NCI-H146 treated with DMSO at 0.1 percent for 48 hours (cell line): Measurements from ENCODE around the gene CDH11.

ENCODE experiments used
- DNase-seq: peaks from one replicate; lab custom pipeline; 2025; ENCODE audit not compliant: unreplicated experiment; lab: John Stamatoyannopoulos, UW

CDH11 gene

GRCh38 chr16:64982581-64982980 is 139.3 kb downstream of the CDH11 start:
- DNase-seq: no peak

- DNase-seq: no peak
Observed at GRCh38 chr16:64981568-64982281, 140.1 kb downstream of the CDH11 start.

- DNase-seq: no peak
Observed at GRCh38 chr16:64977206-64977920, 144.5 kb downstream of the CDH11 start.

- DNase-seq: no peak
Observed at GRCh38 chr16:64975821-64976220, 146.0 kb downstream of the CDH11 start.

- no peak for DNase-seq
Observed at GRCh38 chr16:64974381-64974780, 147.5 kb downstream of the CDH11 start.

- DNase-seq: no peak
Observed at GRCh38 chr16:64973171-64973570, 148.7 kb downstream of the CDH11 start.

- DNase-seq: no peak
Observed at GRCh38 chr16:64971171-64971570, 150.7 kb downstream of the CDH11 start.

- DNase-seq: no peak
Observed at GRCh38 chr16:64969221-64969620, 152.6 kb downstream of the CDH11 start.

- DNase-seq: no peak
Observed at GRCh38 chr16:64968539-64968938, 153.3 kb downstream of the CDH11 start.

GRCh38 chr16:64964126-64964540 is 157.7 kb downstream of the CDH11 start:
- no peak for DNase-seq

- DNase-seq: no peak
Observed at GRCh38 chr16:64962786-64963185, 159.1 kb downstream of the CDH11 start.

GRCh38 chr16:64957246-64957645 is 164.6 kb downstream of the CDH11 start:
- DNase-seq: no peak

- DNase-seq: no peak
Observed at GRCh38 chr16:64952177-64952576, 169.7 kb downstream of the CDH11 start.

- DNase-seq: no peak
Observed at GRCh38 chr16:64951193-64951592, 170.7 kb downstream of the CDH11 start.

GRCh38 chr16:64950731-64951130 is 171.1 kb downstream of the CDH11 start:
- no peak for DNase-seq

GRCh38 chr16:64950262-64950661 is 171.6 kb downstream of the CDH11 start:
- no peak for DNase-seq

GRCh38 chr16:64948056-64948455 is 173.8 kb downstream of the CDH11 start:
- no peak for DNase-seq

GRCh38 chr16:64947651-64948050 is 174.2 kb downstream of the CDH11 start:
- DNase-seq: no peak

- DNase-seq: no peak
Observed at GRCh38 chr16:64933885-64934284, 188.0 kb downstream of the CDH11 start.

- no peak for DNase-seq
Observed at GRCh38 chr16:64926476-64926875, 195.4 kb downstream of the CDH11 start.

- DNase-seq: no peak
Observed at GRCh38 chr16:64925166-64925565, 196.7 kb downstream of the CDH11 start.

GRCh38 chr16:64924086-64924485 is 197.8 kb downstream of the CDH11 start:
- DNase-seq: no peak
